ENCODE measurements around the gene SMG6. TPM values are rescaled to one million over a fixed set of nuclear protein-coding genes. Genes with fewer than 3 reads are reported as not detected.
A peak's percentile ranks its signal among the peaks of the same experiment; 100 is the strongest.

SMG6 gene
- total and polyA plus RNA-seq, 8 donors = 27.7 to 42.2 (median 38.5) TPM

GRCh38 chr17:2040942-2041560 is 262.5 kb downstream of the SMG6 start:
- no peak for ATAC-seq
- Histone ChIP-seq H3K27ac (peak overlapping the region; percentile 86 to 92), H3K36me3 (peaks cover 0 to 49% of the 10 kb centered on the region in 2 donors), H3K4me3 (peak overlapping the region; percentile 69 to 80), H3K9me3 (no peaks in the 10 kb centered on the region), H3K27me3 (no peaks in the 10 kb centered on the region), H3K4me1 (peaks cover 0 to 33% of the 10 kb centered on the region in 2 donors)
- intact Hi-C loops (cut with DNase I) = no loop called here
- no peak for DNase-seq
- TF ChIP-seq CTCF (IDR thresholded peaks at IDR 0.05) = no peak

GRCh38 chr17:2040219-2040827 is 263.3 kb downstream of the SMG6 start:
- DNase-seq (no peak), ATAC-seq (no peak)
- no peak overlapping the region for H3K27ac ChIP-seq
- H3K27me3 ChIP-seq = no peaks in the 10 kb centered on the region
- H3K4me3 ChIP-seq = no peak overlapping the region
- peaks cover 0 to 33% of the 10 kb centered on the region in 2 donors for H3K4me1 ChIP-seq
- intact Hi-C loops (cut with DNase I) = no loop called here
- H3K36me3 ChIP-seq = peaks cover 0 to 56% of the 10 kb centered on the region in 2 donors
- no peak for TF ChIP-seq CTCF (IDR thresholded peaks at IDR 0.05)
- H3K9me3 ChIP-seq = no peaks in the 10 kb centered on the region

DNA sequence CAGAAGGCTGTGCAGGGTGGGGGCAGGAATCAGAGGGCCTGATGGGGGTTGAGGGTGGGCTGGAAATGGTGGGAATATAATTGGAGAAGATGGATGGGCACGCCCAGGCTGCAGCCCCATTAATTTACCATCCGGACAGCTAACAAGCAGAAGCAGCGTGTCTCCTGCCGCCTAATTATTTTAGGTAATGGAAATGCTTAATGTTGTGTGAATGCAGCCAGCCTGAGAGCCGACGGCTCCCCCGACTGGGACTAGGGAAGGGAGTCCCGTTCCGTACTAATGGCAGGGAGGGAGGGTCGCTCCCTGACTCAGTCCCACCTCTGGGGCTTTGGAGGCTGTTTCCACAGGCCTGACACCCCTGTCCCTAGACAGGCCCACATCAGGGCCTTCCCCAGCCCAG is 266.4 kb downstream of the SMG6 start:
- ATAC-seq (no peak), DNase-seq (no peak)
- peaks cover 0 to 45% of the 10 kb centered on the region in 2 donors for H3K36me3 ChIP-seq
- no peak overlapping the region for H3K4me3 ChIP-seq
- TF ChIP-seq CTCF (IDR thresholded peaks at IDR 0.05) = no peak
- peaks cover 0 to 12% of the 10 kb centered on the region in 2 donors for H3K4me1 ChIP-seq
- no peak overlapping the region for H3K27ac ChIP-seq
- H3K27me3 ChIP-seq = no peaks in the 10 kb centered on the region
- intact Hi-C loops (cut with DNase I) = no loop called here
- H3K9me3 ChIP-seq = no peaks in the 10 kb centered on the region

DNA sequence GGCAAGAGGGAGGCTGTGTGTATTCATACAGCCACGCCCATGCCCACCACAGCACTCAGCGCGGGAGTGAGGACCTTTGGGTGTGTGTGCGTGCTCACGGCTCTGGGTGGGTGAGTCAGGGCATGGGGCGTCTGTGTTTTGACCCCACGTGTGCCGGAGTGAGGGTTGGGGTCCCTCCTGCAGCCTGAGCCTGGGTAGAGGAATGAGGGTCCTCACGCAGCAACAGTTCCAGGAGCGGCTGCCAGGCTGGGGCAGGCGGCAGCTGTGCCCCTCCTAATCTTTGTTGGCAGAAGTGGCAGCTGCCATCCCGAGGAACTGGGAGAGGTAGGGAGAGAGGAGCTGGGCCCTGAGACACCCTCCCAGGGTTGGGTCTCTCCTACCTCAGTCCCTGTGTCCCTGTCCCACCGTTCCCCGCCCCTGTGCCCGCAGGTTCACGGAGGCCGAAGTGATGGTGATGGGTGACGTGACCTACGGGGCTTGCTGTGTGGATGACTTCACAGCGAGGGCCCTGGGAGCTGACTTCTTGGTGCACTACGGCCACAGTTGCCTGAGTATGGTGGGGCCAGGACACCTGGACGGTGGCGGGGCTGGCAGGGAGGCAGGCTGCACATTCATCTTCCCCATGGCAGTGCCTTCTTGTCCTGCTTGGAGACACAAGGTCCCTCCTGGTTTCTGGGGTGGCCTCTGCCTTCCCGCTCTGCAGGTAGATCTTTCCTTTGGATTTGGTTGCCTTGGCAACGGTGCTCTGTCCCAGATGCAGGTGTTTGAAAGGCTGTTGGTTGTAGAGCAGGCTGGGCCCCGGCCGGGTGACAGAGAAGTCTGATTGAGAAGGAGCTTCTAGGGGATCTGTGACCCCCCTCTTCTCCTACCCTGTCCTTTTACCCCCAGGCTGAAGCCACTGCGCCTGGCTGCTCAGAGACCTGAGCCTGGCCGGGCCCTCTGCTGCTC is 267.8 kb downstream of the SMG6 start:
- H3K27ac ChIP-seq = no peak overlapping the region
- TF ChIP-seq CTCF (IDR thresholded peaks at IDR 0.05) = no peak
- ATAC-seq (no peak), DNase-seq (peak in 1 of 4 donors; percentile 65)
- no peaks in the 10 kb centered on the region for H3K9me3 ChIP-seq
- H3K4me1 ChIP-seq = peaks cover 4 to 14% of the 10 kb centered on the region in 2 donors
- peaks cover 0 to 45% of the 10 kb centered on the region in 2 donors for H3K36me3 ChIP-seq
- H3K4me3 ChIP-seq = no peak overlapping the region
- intact Hi-C loops (cut with DNase I) = no loop called here
- H3K27me3 ChIP-seq = no peaks in the 10 kb centered on the region

Data from left lung (tissue), 10 donors.